H54 (cell line): ENCODE data around the gene ACSF3.
"Not testable (repeated sequence)": the region's sequence is repeated elsewhere in the genome, so short reads cannot be mapped to it uniquely, and the experiment has no call there.

ENCODE experiments used
- DNase-seq: peaks from one replicate; pipeline ENCODE4 v3.0.0; 2011; ENCODE audit warnings: low spot score, mixed read lengths; ENCODE audit not compliant: insufficient read length
- FAIRE-seq: peaks from 3 replicates; lab custom pipeline; 2011; peaks lifted over from hg19 to GRCh38; lab: Jason Lieb, UNC
- POLR2A ChIP-seq: IDR thresholded peaks from 2 replicates; pipeline ENCODE4 v1.6.1; 2011; ENCODE audit warnings: low read depth, mild to moderate bottlenecking, low read length

ACSF3 gene

GRCh38 chr16:89072548-89073130 is 21.0 kb upstream of the ACSF3 start:
- FAIRE-seq (no peak), DNase-seq (no peak)
- no peak for TF ChIP-seq POLR2A

- no peak for TF ChIP-seq POLR2A
- DNase-seq (no peak), FAIRE-seq (no peak)
These were observed 20.1 kb upstream of the ACSF3 start for GRCh38 chr16:89073346-89074071.

- FAIRE-seq, DNase-seq: not testable (repeated sequence)
These were observed 19.5 kb upstream of the ACSF3 start for GRCh38 chr16:89074072-89074674.

- TF ChIP-seq POLR2A = no peak
- FAIRE-seq = no peak
- no peak for DNase-seq
These were observed 18.6 kb upstream of the ACSF3 start for GRCh38 chr16:89074803-89075688.

- TF ChIP-seq POLR2A = no peak
- no peak for DNase-seq
- FAIRE-seq = no peak
These were observed 17.5 kb upstream of the ACSF3 start for GRCh38 chr16:89076159-89076558.

GRCh38 chr16:89077076-89077475 is 16.6 kb upstream of the ACSF3 start:
- DNase-seq (no peak), FAIRE-seq (no peak)
- no peak for TF ChIP-seq POLR2A

- FAIRE-seq = no peak
- no peak for DNase-seq
- TF ChIP-seq POLR2A = no peak
These were observed 15.5 kb upstream of the ACSF3 start for GRCh38 chr16:89078172-89078571.

- DNase-seq (no peak), FAIRE-seq (no peak)
- no peak for TF ChIP-seq POLR2A
These were observed 14.1 kb upstream of the ACSF3 start for GRCh38 chr16:89079434-89079980.

GRCh38 chr16:89080196-89080853 is 13.3 kb upstream of the ACSF3 start:
- no peak for FAIRE-seq
- DNase-seq = no peak
- no peak for TF ChIP-seq POLR2A

GRCh38 chr16:89081556-89081955 is 12.1 kb upstream of the ACSF3 start:
- FAIRE-seq (no peak), DNase-seq (no peak)
- TF ChIP-seq POLR2A = no peak

GRCh38 chr16:89084411-89084810 is 9.2 kb upstream of the ACSF3 start:
- no peak for TF ChIP-seq POLR2A
- no peak for DNase-seq
- no peak for FAIRE-seq

GRCh38 chr16:89084814-89085612 is 8.6 kb upstream of the ACSF3 start:
- DNase-seq (no peak), FAIRE-seq (no peak)
- no peak for TF ChIP-seq POLR2A
